Pancreas (tissue), 10 donors: ENCODE measurements around the gene UBE2L3. TPM values are rescaled to one million over a fixed set of nuclear protein-coding genes. Genes with fewer than 3 reads are reported as not detected.
A peak's percentile ranks its signal among the peaks of the same experiment; 100 is the strongest.

Experiments
- ATAC-seq, 4 donors: fragments of 200-7000 bp; cut with Tn5 transposase; one replicate each; pipeline versions ENCODE4 v1.8.0 to v1.9.1; 2020; ENCODE audit warnings: mild to moderate bottlenecking in 4 of 4, moderate library complexity in 4 of 4
- DNase-seq, 6 donors: peaks; one replicate each; pipeline ENCODE4 v3.0.0-alpha.2; 2020
- FAIRE-seq: peaks from 2 replicates; lab custom pipeline; 2012; peaks lifted over from hg19 to GRCh38; lab: Jason Lieb, UNC
- H3K27ac ChIP-seq, 4 donors: fragments of 200-600 bp; sonication (generic); 1 replicate in 3 of 4; 2 replicates in 1 of 4; pipeline versions ENCODE4 v1.5.0 to v1.8.0; 2020
- H3K27me3 ChIP-seq, 4 donors: fragments of 200-600 bp; one replicate each; pipeline ENCODE4 v1.8.0; 2021
- H3K36me3 ChIP-seq, 3 donors: fragments of 200-600 bp; sonication (generic) in 1 of 3; one replicate each; pipeline versions ENCODE4 v1.5.0 to v1.8.0; 2020 to 2021
- H3K4me1 ChIP-seq, 3 donors: fragments of 200-600 bp; one replicate each; pipeline ENCODE4 v1.8.0; 2021
- H3K4me3 ChIP-seq, 4 donors: fragments of 200-600 bp; sonication (generic) in 2 of 4; one replicate each; pipeline versions ENCODE4 v1.5.0 to v1.8.0; 2020 to 2021
- H3K9me3 ChIP-seq, 4 donors: fragments of 200-600 bp; one replicate each; pipeline ENCODE4 v1.8.0; 2021
- WGBS, 2 donors: extraction: QIAGEN DNeasy Blood & Tissue Kit; methylation state at CpG; one replicate each; pipeline ENCODE4 v1.1.7; 2013; 5-methylcytosine and 5-hydroxymethylcytosine counted together
- intact Hi-C, 3 donors: fragments of 100-400 bp; cut with DNase I; formaldehyde crosslinking; loops; one replicate each; pipeline versions ENCODE4 v1.11.1 to v1.14.2; 2022
- polyA plus RNA-seq, 2 donors: library from polyadenylated mRNA; stranded (reverse); fragments of 200-250 nt; gene quantifications; one replicate each; pipeline ENCODE4 v1.2.3, GENCODE V29; 2013
- total RNA-seq, 6 donors: library from RNA; stranded (reverse); fragmentation: NEBNext Ultra II Directional in 4 of 6; extraction: Animal tissue kit (Norgen Biotek cat#: 25700) in 4 of 6; gene quantifications; one replicate each; pipeline versions ENCODE4 v1.2.1 to v1.2.4, GENCODE V29; 2021 to 2023
- TF ChIP-seq, protein P1 (sequence below), 4 donors: fragments of 200-600 bp; sonication (generic) in 3 of 4; IDR thresholded peaks; one replicate each; pipeline versions ENCODE4 v1.5.0 to v1.8.0; 2021; ENCODE audit warnings: antibody characterized with exemption in 4 of 4
- donor health status: healthy with polysubstance abuse.
- donor health status: DM: no; HTN: no; CAD: no; lungs with moderate emphysema.
- donor health status: DM: no; HTN: no; CAD: no.
- donor health status: control.
- donor health status: control.
- donor health status: Bipolar disorder and iron deficiency.
- donor health status: DM: yes; HTN: yes; CAD: no.
- donor health status: DM: no; HTN: no; CAD: no.
- donor health status: DM: no; HTN: no; CAD: no.
- donor health status: DM: yes; HTN: yes; CAD: no.

Gene UBE2L3
- total and polyA plus RNA-seq, 8 donors, result 10.9 to 24.5 (median 16.2) TPM

DNA sequence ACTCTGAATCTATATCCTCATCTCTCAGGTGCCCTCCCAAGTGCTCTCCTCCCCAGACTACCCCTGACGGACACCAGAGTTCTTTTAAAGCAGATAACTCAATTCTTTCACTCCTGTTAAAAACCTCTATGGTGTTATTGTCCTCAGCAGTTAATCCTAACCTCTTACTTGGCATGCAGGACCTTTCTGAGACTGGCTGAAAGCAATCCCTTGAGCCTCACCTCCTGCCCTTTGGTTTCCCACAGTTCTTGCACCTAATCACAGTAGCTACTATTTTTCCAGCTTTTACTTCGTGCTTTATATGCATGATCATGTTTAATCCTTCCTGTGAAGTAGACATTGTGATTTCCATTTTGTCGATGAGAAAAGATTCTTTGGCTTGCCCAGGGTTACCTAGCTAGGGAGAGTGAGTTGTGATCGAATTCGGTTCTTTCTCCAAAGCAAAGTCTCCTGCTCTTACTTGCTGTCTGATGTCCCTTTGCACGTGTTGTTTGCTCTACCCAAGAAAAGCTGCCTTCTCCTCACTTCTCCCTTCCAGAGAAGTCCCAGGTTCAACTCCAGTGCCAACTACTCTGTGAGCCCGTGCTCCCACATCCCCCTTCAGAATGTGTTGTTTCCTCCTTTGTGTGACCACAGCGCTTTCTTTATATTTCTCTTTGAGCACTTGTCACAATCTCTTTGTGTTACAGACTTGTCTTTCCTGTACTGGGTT lies 2.1 kb downstream of the UBE2L3 start:
- DNase-seq (no peak), ATAC-seq (no peak), FAIRE-seq (no peak)
- TF ChIP-seq, protein P1, sequence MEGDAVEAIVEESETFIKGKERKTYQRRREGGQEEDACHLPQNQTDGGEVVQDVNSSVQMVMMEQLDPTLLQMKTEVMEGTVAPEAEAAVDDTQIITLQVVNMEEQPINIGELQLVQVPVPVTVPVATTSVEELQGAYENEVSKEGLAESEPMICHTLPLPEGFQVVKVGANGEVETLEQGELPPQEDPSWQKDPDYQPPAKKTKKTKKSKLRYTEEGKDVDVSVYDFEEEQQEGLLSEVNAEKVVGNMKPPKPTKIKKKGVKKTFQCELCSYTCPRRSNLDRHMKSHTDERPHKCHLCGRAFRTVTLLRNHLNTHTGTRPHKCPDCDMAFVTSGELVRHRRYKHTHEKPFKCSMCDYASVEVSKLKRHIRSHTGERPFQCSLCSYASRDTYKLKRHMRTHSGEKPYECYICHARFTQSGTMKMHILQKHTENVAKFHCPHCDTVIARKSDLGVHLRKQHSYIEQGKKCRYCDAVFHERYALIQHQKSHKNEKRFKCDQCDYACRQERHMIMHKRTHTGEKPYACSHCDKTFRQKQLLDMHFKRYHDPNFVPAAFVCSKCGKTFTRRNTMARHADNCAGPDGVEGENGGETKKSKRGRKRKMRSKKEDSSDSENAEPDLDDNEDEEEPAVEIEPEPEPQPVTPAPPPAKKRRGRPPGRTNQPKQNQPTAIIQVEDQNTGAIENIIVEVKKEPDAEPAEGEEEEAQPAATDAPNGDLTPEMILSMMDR (IDR thresholded peaks at IDR 0.05), result no peak
- Histone ChIP-seq H3K9me3 (no peaks in the 10 kb centered on the region), H3K4me1 (peaks cover 26 to 52% (median 29%) of the 10 kb centered on the region in 3 donors), H3K27ac (no peak overlapping the region), H3K27me3 (no peaks in the 10 kb centered on the region), H3K4me3 (peak overlapping the region in 1 of 4 donors; percentile 97), H3K36me3 (no peaks in the 10 kb centered on the region)
- whole genome bisulfite sequencing, 2 donors, result 44 to 57% methylated on average over 8 of the region's 8 CpGs
- intact Hi-C loops, result loop anchor here in 1 of 3 donors (10.0 kb wide), 1 partner anchor 55 kb away; no protein-coding TSS in a partner anchor

DNA sequence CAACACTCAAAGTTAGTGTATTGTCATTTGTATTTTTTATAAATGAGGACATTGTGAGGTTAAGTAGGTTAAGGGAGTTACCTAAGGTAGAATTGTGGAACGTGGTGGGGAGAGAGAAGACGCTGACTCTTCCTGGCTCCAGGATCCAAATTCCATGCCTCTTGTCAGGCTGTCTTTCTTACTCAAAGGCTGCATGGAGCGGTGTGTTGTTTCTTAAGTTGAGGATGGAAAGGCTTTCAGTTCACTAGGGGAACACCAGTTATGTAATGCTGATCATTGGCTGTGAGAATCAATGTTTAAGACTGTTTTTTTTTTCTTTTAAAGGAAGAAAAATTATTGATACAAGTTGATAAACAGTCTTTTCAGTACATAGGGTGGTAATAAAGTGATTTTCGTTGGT lies 2.9 kb downstream of the UBE2L3 start:
- H3K9me3 ChIP-seq, result no peaks in the 10 kb centered on the region
- H3K4me3 ChIP-seq, result no peak overlapping the region
- ATAC-seq (no peak), DNase-seq (no peak), FAIRE-seq (no peak)
- WGBS, 2 donors, result 45 to 55% methylated on average over 4 of the region's 4 CpGs
- intact Hi-C loops, result no loop called here
- TF ChIP-seq, protein P1 (IDR thresholded peaks at IDR 0.05), result no peak
- H3K27ac ChIP-seq, result no peak overlapping the region
- H3K4me1 ChIP-seq, result peaks cover 28 to 57% (median 31%) of the 10 kb centered on the region in 3 donors
- no peaks in the 10 kb centered on the region for H3K27me3 ChIP-seq
- H3K36me3 ChIP-seq, result no peaks in the 10 kb centered on the region

DNA sequence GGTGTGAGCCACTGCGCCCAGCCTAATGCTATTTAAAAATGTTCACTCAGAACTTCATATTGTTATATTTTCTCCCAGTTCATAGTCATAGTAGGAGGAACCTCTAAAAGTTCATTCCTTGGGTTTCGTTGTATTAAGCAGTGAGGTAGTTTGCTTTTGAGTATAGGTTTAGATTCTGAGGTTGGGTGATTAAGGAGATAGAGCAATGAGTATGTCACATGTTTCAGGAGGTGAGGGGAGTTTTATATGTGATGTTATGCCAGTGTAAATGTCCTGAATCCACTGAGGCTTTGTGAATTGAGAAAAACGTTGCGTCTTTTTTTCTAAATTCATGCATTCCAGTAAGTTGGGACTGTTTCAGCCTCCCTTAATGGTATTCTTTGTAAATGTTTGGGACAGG lies 4.2 kb downstream of the UBE2L3 start:
- H3K9me3 ChIP-seq, result no peaks in the 10 kb centered on the region
- ATAC-seq (no peak), DNase-seq (no peak), FAIRE-seq (no peak)
- TF ChIP-seq, protein P1 (IDR thresholded peaks at IDR 0.05), result no peak
- H3K36me3 ChIP-seq, result no peaks in the 10 kb centered on the region
- H3K4me1 ChIP-seq, result peaks cover 28 to 56% (median 31%) of the 10 kb centered on the region in 3 donors
- WGBS, 2 donors, result 89 to 93% methylated on average over 4 of the region's 4 CpGs
- intact Hi-C loops, result no loop called here
- H3K4me3 ChIP-seq, result no peak overlapping the region
- no peaks in the 10 kb centered on the region for H3K27me3 ChIP-seq
- H3K27ac ChIP-seq, result no peak overlapping the region

DNA sequence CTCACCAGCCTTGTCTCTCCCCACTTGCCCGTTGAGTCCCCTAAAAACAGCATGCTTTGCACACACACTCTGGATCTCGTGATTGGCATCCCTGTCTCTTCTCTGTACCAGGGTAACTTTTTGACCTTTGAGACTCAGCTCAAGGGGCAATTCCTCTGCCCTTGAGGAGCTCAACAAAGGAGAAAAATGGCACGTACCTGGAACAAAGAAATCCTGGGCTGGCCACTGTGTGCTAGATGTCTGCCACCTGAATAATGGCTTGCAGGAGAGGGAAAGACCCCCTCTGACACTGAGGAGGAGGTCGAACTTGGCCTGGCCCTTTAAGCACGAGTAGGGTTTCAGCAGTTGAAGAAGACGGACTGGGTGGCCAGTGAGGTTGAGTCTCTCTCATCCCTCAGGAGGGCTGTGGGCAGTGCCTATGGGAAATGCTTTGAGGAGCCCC lies 5.8 kb downstream of the UBE2L3 start:
- no peak overlapping the region for H3K4me3 ChIP-seq
- ATAC-seq, result no peak
- H3K36me3 ChIP-seq, result no peaks in the 10 kb centered on the region
- no peak overlapping the region for H3K27ac ChIP-seq
- FAIRE-seq, result no peak
- TF ChIP-seq, protein P1 (IDR thresholded peaks at IDR 0.05), result no peak
- DNase-seq, result no peak
- peaks cover 28 to 53% (median 31%) of the 10 kb centered on the region in 3 donors for H3K4me1 ChIP-seq
- H3K27me3 ChIP-seq, result no peaks in the 10 kb centered on the region
- 39 to 44% methylated on average over 6 of the region's 6 CpGs for WGBS, 2 donors
- H3K9me3 ChIP-seq, result no peaks in the 10 kb centered on the region
- intact Hi-C loops, result no loop called here
